Uterine smooth muscle cell (primary cell): ENCODE data around the gene RBM39. TPM values are rescaled to one million over a fixed set of nuclear protein-coding genes. Genes with fewer than 3 reads are reported as not detected.

ENCODE experiments used
- total RNA-seq: library from RNA; depleted of rRNA; stranded (reverse); fragments of >200 nt; gene quantifications from 2 replicates; pipeline ENCODE4 v1.2.3, GENCODE V29; 2014

Gene RBM39
- 366 and 378 TPM in 2 replicates for total RNA-seq

GRCh38 chr20:35741892-35742740 lies at the start of gene RBM39:
Gene RBM39 (minus strand): TSS chr20:35742260. CDS start chr20:35740874, 1,386 bp downstream.

GRCh38 chr20:35771689-35772562 lies 29.9 kb upstream of the RBM39 start, which contains the start of gene PHF20:
Gene PHF20 (plus strand): TSS chr20:35772015. CDS start chr20:35801523, 29,508 bp downstream.

GRCh38 chr20:35699127-35699956 lies 42.7 kb downstream of the RBM39 start, which contains the start of the genes NFS1 and ROMO1:
Gene NFS1 (minus strand): TSS chr20:35699352. CDS start chr20:35699288, 64 bp downstream.
Gene ROMO1 (plus strand): TSS chr20:35699405. CDS start chr20:35699633, 228 bp downstream.

GRCh38 chr20:35664466-35665206 lies 77.4 kb downstream of the RBM39 start, which contains the start of the genes CPNE1 and RBM12:
Gene CPNE1 (minus strand): TSS chr20:35664900. CDS start chr20:35632923, 31,977 bp downstream.
Gene RBM12 (minus strand): TSS chr20:35664900. CDS start chr20:35655322, 9,578 bp downstream.

Other genes starting within 250 kb of the RBM39 start
- not detected in 2 replicates for gene C20orf173, start 212.6 kb downstream of the RBM39 start, total RNA-seq
- gene ERGIC3, start 200.2 kb downstream of the RBM39 start, total RNA-seq = 286 and 388 TPM in 2 replicates
- gene SPAG4, start 126.4 kb downstream of the RBM39 start, total RNA-seq = 6.0 and 12.7 TPM in 2 replicates
- gene CPNE1, start 77.4 kb downstream of the RBM39 start, total RNA-seq = 93.1 and 95.8 TPM in 2 replicates
- 35.9 and 49.8 TPM in 2 replicates for gene RBM12, start 77.4 kb downstream of the RBM39 start, total RNA-seq
- gene NFS1, start 42.9 kb downstream of the RBM39 start, total RNA-seq = 20.4 and 28.0 TPM in 2 replicates
- 162 and 235 TPM in 2 replicates for gene ROMO1, start 42.9 kb downstream of the RBM39 start, total RNA-seq
- gene PHF20, start 29.8 kb upstream of the RBM39 start, total RNA-seq = 26.2 and 29.2 TPM in 2 replicates
- 52.7 and 61.6 TPM in 2 replicates for gene SCAND1, start 212.2 kb upstream of the RBM39 start, total RNA-seq
- 2.0 and 3.2 TPM in 2 replicates for gene CNBD2, start 226.3 kb upstream of the RBM39 start, total RNA-seq